HG03139 (cell line): Measurements from ENCODE around the gene PSENEN.

Source experiments
- ATAC-seq: cut with Tn5 transposase; IDR thresholded peaks from one replicate; pipeline ENCODE4 v1.9.1; 2021; ENCODE audit not compliant: unreplicated experiment

The PSENEN gene

DNA sequence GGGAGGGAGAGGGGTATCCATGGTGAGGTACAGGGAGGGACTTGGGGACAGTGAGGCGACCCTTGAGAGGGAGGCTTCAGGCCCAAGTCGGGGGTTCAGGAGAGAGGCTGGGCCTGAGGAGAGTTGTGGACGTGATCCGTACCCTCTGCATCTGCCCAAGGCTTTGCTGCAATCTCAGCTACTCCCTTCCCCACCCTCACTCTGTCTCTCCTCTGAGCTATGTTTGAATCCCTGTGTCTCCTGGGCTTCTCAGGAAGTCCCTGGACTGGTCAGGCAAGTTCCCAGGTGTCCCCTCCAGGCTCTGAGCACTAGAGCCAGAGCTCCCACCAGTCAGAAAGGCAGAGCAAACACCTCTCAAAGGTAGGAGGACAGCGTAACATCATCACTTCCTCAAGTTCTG is 4.7 kb downstream of the PSENEN start:
- ATAC-seq: no peak

DNA sequence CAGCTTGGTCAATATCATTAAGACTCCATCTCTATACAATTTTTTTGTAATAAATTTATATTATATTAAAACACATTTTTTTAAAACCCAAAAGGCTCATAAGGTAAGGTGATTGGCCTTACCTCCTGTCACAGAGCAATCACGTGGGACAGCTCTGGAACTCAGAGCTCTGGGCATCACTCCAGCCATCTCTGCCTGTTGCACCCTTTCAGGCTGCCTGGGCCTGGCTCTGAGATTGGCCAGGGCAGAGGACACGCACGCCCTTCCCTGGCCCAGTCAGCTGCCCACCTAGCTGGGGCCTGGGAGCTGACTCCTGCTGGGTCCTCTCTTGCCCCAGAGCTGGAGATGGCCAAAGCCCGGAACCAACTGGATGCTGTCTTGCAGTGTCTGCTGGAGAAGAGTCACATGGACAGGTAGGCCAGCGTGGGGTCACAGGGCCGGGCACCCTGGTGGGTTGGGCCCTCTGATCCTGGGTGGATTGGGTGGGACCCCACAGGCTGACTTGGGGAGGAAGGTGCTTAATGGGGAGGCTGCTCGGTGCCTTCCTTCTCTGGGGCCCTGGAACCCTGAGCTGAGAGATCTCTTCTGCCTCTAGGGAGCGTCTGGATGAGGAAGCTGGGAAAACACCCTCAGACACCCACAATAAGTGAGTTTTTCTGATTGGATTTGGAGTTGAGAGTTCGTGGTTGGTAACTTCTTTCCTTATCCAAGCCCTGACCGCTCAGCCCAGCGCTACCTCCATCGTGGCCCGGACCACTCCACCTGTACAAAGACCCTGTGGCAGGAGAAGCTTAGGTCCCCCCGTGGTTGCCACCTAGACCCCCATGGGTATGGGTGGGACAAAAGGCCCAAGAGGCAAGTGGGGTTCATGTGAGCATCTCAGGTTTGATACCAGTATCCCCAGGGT is 6.6 kb downstream of the PSENEN start:
- no peak for ATAC-seq

- ATAC-seq: no peak
Observed at GRCh38 chr19:35752746-35753350, 7.4 kb downstream of the PSENEN start.

DNA sequence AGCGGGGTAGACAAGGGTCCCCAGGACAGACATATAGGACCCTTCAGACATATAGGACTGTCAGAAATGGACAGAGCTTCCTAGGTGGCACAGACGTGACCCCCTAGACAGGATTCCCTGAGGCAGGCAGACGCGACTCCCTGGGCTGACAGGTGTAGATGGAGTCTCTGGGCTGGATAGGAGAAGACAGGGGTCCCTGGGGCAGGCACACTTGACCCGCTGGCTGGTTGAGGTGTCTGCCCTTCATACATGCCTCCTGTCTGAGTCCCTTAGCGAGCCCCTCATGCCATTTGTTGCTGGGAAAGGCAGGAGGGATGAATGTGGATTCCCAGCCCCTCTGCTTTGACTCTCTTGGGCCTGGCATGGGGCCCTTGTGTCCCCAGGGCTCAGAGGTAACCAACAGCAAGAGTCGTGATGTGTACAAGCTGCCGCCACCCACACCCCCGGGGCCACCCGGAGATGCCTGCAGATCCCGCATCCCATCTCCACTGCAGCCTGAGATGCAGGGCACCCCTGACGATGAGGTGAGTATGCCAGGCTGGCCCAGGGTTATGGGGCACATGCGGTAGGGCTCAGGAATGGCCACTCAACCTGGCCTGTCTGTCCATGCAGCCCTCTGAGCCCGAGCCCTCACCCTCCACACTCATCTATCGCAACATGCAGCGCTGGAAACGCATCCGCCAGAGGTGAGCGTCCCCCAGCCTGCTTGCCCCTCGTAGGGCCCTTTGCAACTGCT is 8.4 kb downstream of the PSENEN start:
- ATAC-seq: no peak

GRCh38 chr19:35754370-35755130 is 9.1 kb downstream of the PSENEN start:
- ATAC-seq: no peak

GRCh38 chr19:35755131-35755549 is 9.7 kb downstream of the PSENEN start:
- ATAC-seq: no peak

GRCh38 chr19:35755550-35756376 is 10.3 kb downstream of the PSENEN start:
- ATAC-seq: no peak

- no peak for ATAC-seq
Observed at GRCh38 chr19:35756377-35757230, 11.2 kb downstream of the PSENEN start, which contains the start of gene HSPB6. Gene HSPB6, minus strand, starts transcription at chr19:35757029. Its CDS starts 21 bp downstream, at chr19:35757008.

DNA sequence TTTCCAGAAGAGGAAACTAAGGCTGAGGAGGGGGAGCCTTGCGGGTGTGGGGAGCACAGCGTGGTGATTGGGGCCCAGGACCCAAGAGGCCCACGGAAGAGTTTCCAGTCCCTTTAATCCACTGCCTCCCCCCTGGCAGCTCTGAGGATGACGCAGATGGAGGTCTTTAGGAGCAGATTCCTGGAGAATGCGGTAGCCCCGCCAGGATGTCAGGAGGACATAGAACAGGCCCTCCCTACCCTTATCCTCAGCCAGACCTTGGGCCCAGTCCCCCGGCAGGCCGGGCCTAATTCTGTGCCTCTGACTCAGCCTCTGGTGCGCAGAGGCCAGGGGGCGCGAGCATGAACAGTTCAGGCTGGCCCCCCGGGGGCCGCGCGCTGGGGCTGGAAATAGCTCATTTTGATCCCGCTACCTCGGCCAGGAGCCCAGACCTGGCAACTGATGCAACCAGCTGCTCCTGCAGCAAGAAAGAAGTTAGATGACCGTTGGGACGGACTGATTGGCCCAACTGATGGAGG is 11.8 kb downstream of the PSENEN start:
- peak; percentile 2 for ATAC-seq

- peak; percentile 94 for ATAC-seq
Observed at GRCh38 chr19:35757749-35758608, 12.5 kb downstream of the PSENEN start, which contains the start of gene PROSER3. Gene PROSER3, plus strand, starts transcription at chr19:35758176. Its CDS starts 40 bp downstream, at chr19:35758216.

GRCh38 chr19:35759697-35760096 is 14.2 kb downstream of the PSENEN start:
- no peak for ATAC-seq

- no peak for ATAC-seq
Observed at GRCh38 chr19:35760711-35761349, 15.4 kb downstream of the PSENEN start.

DNA sequence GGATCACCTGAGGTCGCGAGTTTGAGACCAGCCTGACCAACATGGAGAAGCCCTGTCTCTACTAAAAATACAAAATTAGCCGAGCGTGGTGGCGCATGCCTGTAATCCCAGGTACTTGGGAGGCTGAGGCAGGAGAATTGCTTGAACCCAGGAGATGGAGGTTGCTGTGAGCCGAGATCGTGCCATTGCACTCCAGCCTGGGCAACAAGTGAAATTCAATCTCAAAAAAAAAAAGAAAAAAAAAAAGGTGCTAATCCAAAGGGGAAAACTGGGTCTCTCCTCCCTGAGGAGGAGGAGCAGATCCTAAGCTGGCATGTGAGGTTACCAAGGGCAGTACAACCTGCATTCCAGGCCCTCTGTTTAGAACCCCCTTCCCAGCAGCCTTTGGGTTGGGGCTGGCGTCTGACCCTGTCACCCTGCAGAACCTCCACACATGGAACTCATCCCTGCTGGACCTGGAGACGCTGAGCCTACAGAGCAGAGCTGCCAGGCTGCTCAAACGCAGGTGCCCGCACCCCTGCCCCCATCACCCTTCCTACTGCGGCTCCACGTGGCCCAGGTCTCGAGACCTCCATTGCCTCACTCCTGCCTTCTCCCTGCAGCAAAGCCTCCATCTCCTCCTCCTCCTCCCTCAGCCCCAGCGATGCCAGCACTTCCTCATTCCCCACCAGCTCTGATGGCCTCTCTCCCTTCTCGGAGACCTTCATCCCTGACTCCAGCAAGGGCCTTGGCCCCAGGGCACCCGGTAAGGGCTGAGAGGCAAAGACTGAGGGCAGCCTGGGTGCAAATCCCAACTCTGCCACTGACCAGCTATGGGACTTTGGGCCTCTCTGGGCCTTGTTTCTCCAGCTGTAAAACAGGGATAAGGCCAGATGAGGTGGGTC is 19.2 kb downstream of the PSENEN start:
- no peak for ATAC-seq

GRCh38 chr19:35766571-35767104 is 21.2 kb downstream of the PSENEN start:
- ATAC-seq: no peak

DNA sequence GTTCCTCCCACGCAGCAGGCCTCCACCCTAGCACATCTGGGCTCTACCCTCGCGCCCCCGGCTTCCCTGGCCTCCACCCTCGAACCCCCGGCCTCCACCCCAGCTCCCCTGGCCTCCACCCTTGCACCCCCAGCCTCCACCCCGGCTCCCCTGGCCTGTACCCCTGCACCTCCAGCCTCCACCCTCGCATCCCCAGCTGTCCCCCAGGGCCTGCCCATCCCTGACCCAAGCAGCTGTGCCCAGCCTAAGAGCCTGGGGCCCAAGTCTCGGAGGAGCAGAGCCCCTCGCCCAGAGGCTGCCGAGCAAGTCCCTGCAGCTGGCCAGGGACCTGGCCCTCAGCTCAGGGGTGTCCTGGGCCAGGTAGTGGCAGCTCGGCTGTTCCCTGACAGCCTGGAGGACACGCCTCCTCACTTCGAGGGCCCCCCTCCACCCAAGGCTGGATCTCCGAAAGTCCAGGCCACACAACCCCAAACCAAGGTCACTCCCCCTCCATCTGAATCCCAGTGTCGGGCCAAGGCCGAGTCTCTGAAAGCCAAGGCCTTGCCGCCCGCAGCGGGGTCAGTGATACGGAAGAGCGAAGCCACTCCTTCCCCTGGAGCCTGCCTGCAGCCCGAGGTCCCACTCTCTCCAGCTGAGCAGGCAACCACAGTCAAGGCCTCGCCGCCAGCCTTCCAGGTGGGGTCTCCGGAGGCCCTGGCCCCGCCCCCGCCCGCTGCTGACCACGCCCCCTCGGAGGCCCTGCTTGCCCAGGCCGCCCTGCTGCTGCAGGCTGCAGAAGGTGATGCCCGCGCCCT is 22.0 kb downstream of the PSENEN start:
- no peak for ATAC-seq
